H9 (cell line): Measurements from ENCODE around the gene TTYH1. TPM values are rescaled to one million over a fixed set of nuclear protein-coding genes. Genes with fewer than 3 reads are reported as not detected.

ENCODE experiments used
- DNase-seq: peaks from one replicate; pipeline ENCODE4 v3.0.0-alpha.2; 2017
- H2AFZ ChIP-seq: one replicate; pipeline ENCODE4 v1.6.1; 2013; ENCODE audit warnings: mild to moderate bottlenecking, low read length, control low read depth, moderate library complexity
- H2AK5ac ChIP-seq: 2 replicates; pipeline ENCODE4 v1.6.1; 2013; ENCODE audit warnings: low read length, control low read depth, mixed read lengths; ENCODE audit not compliant: insufficient read length
- H2BK120ac ChIP-seq: one replicate; pipeline ENCODE4 v1.6.1; 2013; ENCODE audit warnings: low read depth, mild to moderate bottlenecking, low read length, control low read depth, inconsistent platforms; ENCODE audit not compliant: poor library complexity, severe bottlenecking
- H2BK12ac ChIP-seq: 2 replicates; pipeline ENCODE4 v1.6.1; 2013; ENCODE audit warnings: low read length, control low read depth, mixed read lengths, low read depth; ENCODE audit not compliant: insufficient read length
- H2BK15ac ChIP-seq: 2 replicates; pipeline ENCODE4 v1.6.1; 2013; ENCODE audit warnings: low read depth, low read length, control low read depth
- H2BK20ac ChIP-seq: one replicate; pipeline ENCODE4 v1.6.1; 2013; ENCODE audit warnings: low read depth, mild to moderate bottlenecking, low read length, control low read depth, inconsistent platforms; ENCODE audit not compliant: poor library complexity, severe bottlenecking
- H2BK5ac ChIP-seq: 2 replicates; pipeline ENCODE4 v1.6.1; 2013; ENCODE audit warnings: low read length, control low read depth, mixed read lengths; ENCODE audit not compliant: insufficient read length
- H3K14ac ChIP-seq: 2 replicates; pipeline ENCODE4 v1.6.1; 2013; ENCODE audit warnings: low read length, control low read depth; ENCODE audit not compliant: insufficient read depth
- H3K18ac ChIP-seq: 2 replicates; pipeline ENCODE4 v1.6.1; 2013; ENCODE audit warnings: low read depth, mild to moderate bottlenecking, mixed read lengths, low read length, control low read depth; ENCODE audit not compliant: insufficient read length
- H3K23ac ChIP-seq: 2 replicates; pipeline ENCODE4 v1.6.1; 2013; ENCODE audit warnings: low read length, control low read depth, mixed read lengths, low read depth; ENCODE audit not compliant: insufficient read length
- H3K23me2 ChIP-seq: 2 replicates; pipeline ENCODE4 v1.6.1; 2013; ENCODE audit warnings: low read depth, mild to moderate bottlenecking, mixed read lengths, low read length, control low read depth; ENCODE audit not compliant: insufficient read length, poor library complexity, severe bottlenecking
- H3K27ac ChIP-seq: 2 replicates; pipeline ENCODE4 v1.5.1; 2013; ENCODE audit warnings: low read length, control low read depth, mixed read lengths, low read depth; ENCODE audit not compliant: insufficient read length
- H3K27me3 ChIP-seq: 2 replicates; pipeline ENCODE4 v1.6.1; 2013; ENCODE audit warnings: low read length, control low read depth, inconsistent platforms; ENCODE audit not compliant: insufficient read depth
- H3K4ac ChIP-seq: 2 replicates; pipeline ENCODE4 v1.6.1; 2013; ENCODE audit warnings: low read depth, mild to moderate bottlenecking, control low read depth, inconsistent platforms, low read length, moderate library complexity
- H3K4me1 ChIP-seq: 2 replicates; pipeline ENCODE4 v1.6.1; 2013; ENCODE audit warnings: low read length, control low read depth, inconsistent platforms; ENCODE audit not compliant: insufficient read depth
- H3K4me2 ChIP-seq: 2 replicates; pipeline ENCODE4 v1.6.1; 2013; ENCODE audit warnings: low read length, control low read depth, mixed read lengths; ENCODE audit not compliant: insufficient read length, insufficient read depth
- H3K56ac ChIP-seq: 2 replicates; pipeline ENCODE4 v1.6.1; 2013; ENCODE audit warnings: low read depth, mild to moderate bottlenecking, mixed read lengths, low read length, control low read depth; ENCODE audit not compliant: insufficient read length
- H3K79me1 ChIP-seq: 2 replicates; pipeline ENCODE4 v1.6.1; 2013; ENCODE audit warnings: low read depth, mild to moderate bottlenecking, moderate library complexity, low read length, control low read depth, inconsistent platforms; ENCODE audit not compliant: insufficient read depth, poor library complexity, severe bottlenecking
- H3K79me2 ChIP-seq: 2 replicates; pipeline ENCODE4 v1.6.1; 2013; ENCODE audit warnings: low read length, control low read depth, inconsistent platforms; ENCODE audit not compliant: insufficient read depth
- H3K9ac ChIP-seq: 2 replicates; pipeline ENCODE4 v1.6.1; 2013; ENCODE audit warnings: low read length, control low read depth, mixed read lengths; ENCODE audit not compliant: insufficient read length; ENCODE audit errors: extremely low read depth
- H3K9me3 ChIP-seq: one replicate; pipeline ENCODE4 v1.6.1; 2013; ENCODE audit warnings: low read depth, low read length, inconsistent platforms; ENCODE audit not compliant: control insufficient read depth
- H3T11ph ChIP-seq: one replicate; pipeline ENCODE4 v1.6.1; 2013; ENCODE audit warnings: mild to moderate bottlenecking, low read length, control low read depth, inconsistent platforms
- H4K20me1 ChIP-seq: one replicate; pipeline ENCODE4 v1.6.1; 2013; ENCODE audit not compliant: control insufficient read depth, insufficient read length, insufficient read depth
- H4K5ac ChIP-seq: 2 replicates; pipeline ENCODE4 v1.6.1; 2013; ENCODE audit warnings: low read depth, mild to moderate bottlenecking, mixed read lengths, low read length, control low read depth; ENCODE audit not compliant: insufficient read length
- H4K8ac ChIP-seq: replicated peaks from 2 replicates; pipeline ENCODE4 v1.6.1; 2013; ENCODE audit warnings: low read length, control low read depth, mixed read lengths, low read depth; ENCODE audit not compliant: insufficient read length
- H4K91ac ChIP-seq: 2 replicates; pipeline ENCODE4 v1.6.1; 2013; ENCODE audit warnings: low read depth, mild to moderate bottlenecking, moderate library complexity, mixed read lengths, low read length, control low read depth; ENCODE audit not compliant: insufficient read length
- H3K27ac Mint-ChIP-seq, 3 experiments: 2 replicates in 2 of 3; 3 replicates in 1 of 3; pipeline ENCODE4 v1.8.0; 2020 to 2021; ENCODE audit warnings: mixed read lengths in 3 of 3, mild to moderate bottlenecking in 1 of 3, moderate library complexity in 1 of 3
- H3K27me3 Mint-ChIP-seq: 2 replicates; pipeline ENCODE4 v1.8.0; 2021; ENCODE audit warnings: low read depth, mild to moderate bottlenecking, moderate library complexity, mixed read lengths
- H3K36me3 Mint-ChIP-seq, 3 experiments: 2 replicates in 2 of 3; 3 replicates in 1 of 3; pipeline ENCODE4 v1.8.0; 2020 to 2021; ENCODE audit warnings: low read depth in 3 of 3, mixed read lengths in 3 of 3; ENCODE audit not compliant: insufficient read depth in 1 of 3
- H3K4me1 Mint-ChIP-seq, 2 experiments: 2 replicates each; pipeline ENCODE4 v1.8.0; 2020; ENCODE audit warnings: mixed read lengths in 2 of 2
- H3K4me3 Mint-ChIP-seq, 2 experiments: 2 replicates in 1 of 2; 3 replicates in 1 of 2; pipeline ENCODE4 v1.8.0; 2020 to 2021; ENCODE audit warnings: mild to moderate bottlenecking in 2 of 2, mixed read lengths in 2 of 2, moderate library complexity in 1 of 2
- H3K9me3 Mint-ChIP-seq, 2 experiments: 2 replicates in 1 of 2; 3 replicates in 1 of 2; pipeline ENCODE4 v1.8.0; 2020; ENCODE audit warnings: mild to moderate bottlenecking in 2 of 2, mixed read lengths in 2 of 2, moderate library complexity in 1 of 2
- CTCF ChIP-seq: fragments of 200-600 bp; sonication (generic); conservative IDR thresholded peaks from 3 replicates; pipeline ENCODE4 v1.8.0; 2021; ENCODE audit warnings: antibody characterized with exemption, mild to moderate bottlenecking
- WGBS: extraction: QIAGEN DNeasy Blood & Tissue Kit; methylation state at CpG from one replicate; pipeline ENCODE4 v1.1.7; 2013; ENCODE audit warnings: missing lambda C conversion rate, low lambda C conversion rate, mixed read lengths; ENCODE audit not compliant: insufficient read length; ENCODE audit errors: extremely low coverage; 5-methylcytosine and 5-hydroxymethylcytosine counted together
- total RNA-seq: library from RNA; stranded (reverse); gene quantifications from 2 replicates; pipeline ENCODE4 v1.2.1, GENCODE V29; 2021

TTYH1 gene
- total RNA-seq, 1 experiment from 2014 or later: 47.1 TPM

GRCh38 chr19:54457773-54458647, 42.7 kb downstream of the TTYH1 start:
- DNase-seq: no peak
- Histone ChIP-seq H3K56ac (no peak overlapping the region), H3K79me1 (no peaks in the 10 kb centered on the region), H2BK5ac (no peak overlapping the region), H4K91ac (no peak overlapping the region), H3K4me2 (no peak overlapping the region), H3K79me2 (no peaks in the 10 kb centered on the region), H3K9me3 (no peaks in the 10 kb centered on the region), H2AFZ (no peak overlapping the region), H3K23me2 (peaks cover 3% of the 10 kb centered on the region), H3T11ph (no peak overlapping the region), H2BK20ac (no peak overlapping the region), H3K14ac (no peak overlapping the region), H3K18ac (no peak overlapping the region), H2BK15ac (no peak overlapping the region), H2BK12ac (no peak overlapping the region), H3K23ac (no peak overlapping the region), H2AK5ac (no peak overlapping the region), H3K27me3 (no peaks in the 10 kb centered on the region), H3K4ac (no peak overlapping the region), H2BK120ac (no peak overlapping the region), H3K27ac (no peak overlapping the region), H3K9ac (no peak overlapping the region), H4K8ac (no peak overlapping the region), H4K20me1 (no peaks in the 10 kb centered on the region), H4K5ac (no peak overlapping the region), H3K4me1 (no peaks in the 10 kb centered on the region)
- Mint-ChIP-seq H3K27me3 (no peaks in the 10 kb centered on the region), H3K36me3 (peaks cover 46 to 84% (median 81%) of the 10 kb centered on the region in 3 experiments), H3K27ac (0 out of 7 replicates have a peak overlapping the region, but pooled peaks of 1 of the 3 experiments have one; percentile 91), H3K4me1 (peaks cover 5 to 7% of the 10 kb centered on the region in 2 experiments; a peak in 3 of 4 replicates), H3K9me3 (peaks cover 0 to 2% of the 10 kb centered on the region in 2 experiments; a peak in 1 of 5 replicates), H3K4me3 (no peak overlapping the region)
- WGBS: no CpG with 5 or more reads among the region's 42 CpGs
- no peak for TF ChIP-seq CTCF
